Left kidney (tissue), 8 donors: ENCODE measurements around the gene SLC27A4. TPM values are rescaled to one million over a fixed set of nuclear protein-coding genes. Genes with fewer than 3 reads are reported as not detected.
A peak's percentile ranks its signal among the peaks of the same experiment; 100 is the strongest.

ENCODE experiments used
- DNase-seq: peaks from one replicate; pipeline ENCODE4 v3.0.0-alpha.2; 2013
- long read RNA-seq, 8 donors: transcript quantifications; one replicate each; lab custom pipeline, GENCODE V29; 2026
- polyA plus RNA-seq: library from polyadenylated mRNA; unstranded; fragments of 120-200 nt; gene quantifications from one replicate; pipeline ENCODE4 v1.2.1, GENCODE V29; 2013; ENCODE audit not compliant: insufficient read length

Gene SLC27A4
- 16.7 TPM for polyA plus RNA-seq
- long read RNA-seq, donor 1, transcript SLC27A4-201 (13 exons, 3,028 nt): major isoform, 7 of 7 reads
- long read RNA-seq, donor 1, partial matches to known transcripts: 0 of 7 reads
- long read RNA-seq, donor 1, other reads (novel, unspliced or antisense): 0 of 7 reads
- long read RNA-seq, donor 2, partial matches to known transcripts: 0 of 1 reads
- long read RNA-seq, donor 2, other reads (novel, unspliced or antisense): 0 of 1 reads
- long read RNA-seq, donor 3, partial matches to known transcripts: 0 of 2 reads
- long read RNA-seq, donor 3, other reads (novel, unspliced or antisense): 0 of 2 reads
- long read RNA-seq, donor 4: 0 reads
- long read RNA-seq, donor 5, transcript SLC27A4-201 (13 exons, 3,028 nt): major isoform, 5 of 5 reads
- long read RNA-seq, donor 5, partial matches to known transcripts: 0 of 5 reads
- long read RNA-seq, donor 5, other reads (novel, unspliced or antisense): 0 of 5 reads
- long read RNA-seq, donor 6, partial matches to known transcripts: 0 of 2 reads
- long read RNA-seq, donor 6, other reads (novel, unspliced or antisense): 0 of 2 reads
- long read RNA-seq, donor 7, transcript SLC27A4-201 (13 exons, 3,028 nt): major isoform, 7 of 7 reads
- long read RNA-seq, donor 7, partial matches to known transcripts: 0 of 7 reads
- long read RNA-seq, donor 7, other reads (novel, unspliced or antisense): 0 of 7 reads
- long read RNA-seq, donor 8, partial matches to known transcripts: 0 of 2 reads
- long read RNA-seq, donor 8, other reads (novel, unspliced or antisense): 0 of 2 reads

- peak; percentile 62 for DNase-seq
Measured at GRCh38 chr9:128339761-128340690, at the start of gene SLC27A4. TSS of gene SLC27A4 (plus strand) at chr9:128340527. CDS start at chr9:128343133, 2,606 bp downstream.

DNA sequence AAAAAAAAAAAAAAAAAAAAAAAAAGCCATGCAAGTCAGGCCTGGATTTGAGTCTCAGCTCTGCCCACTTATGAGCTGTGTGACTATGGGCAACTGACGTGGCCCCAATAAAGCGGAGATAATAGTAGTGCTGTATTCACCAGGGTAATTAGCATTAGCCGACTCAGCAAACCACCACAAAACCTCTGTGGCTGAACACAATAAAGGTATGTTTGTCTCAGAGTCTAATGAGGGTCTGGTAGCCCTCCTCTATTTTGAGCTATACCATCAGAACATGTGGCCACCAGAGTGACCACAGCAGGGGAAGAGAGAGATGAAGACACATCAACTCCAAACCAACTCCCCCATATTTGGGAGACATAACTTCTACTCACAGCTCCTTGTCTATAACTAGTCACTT lies 48.3 kb upstream of the SLC27A4 start:
- DNase-seq: no peak

DNA sequence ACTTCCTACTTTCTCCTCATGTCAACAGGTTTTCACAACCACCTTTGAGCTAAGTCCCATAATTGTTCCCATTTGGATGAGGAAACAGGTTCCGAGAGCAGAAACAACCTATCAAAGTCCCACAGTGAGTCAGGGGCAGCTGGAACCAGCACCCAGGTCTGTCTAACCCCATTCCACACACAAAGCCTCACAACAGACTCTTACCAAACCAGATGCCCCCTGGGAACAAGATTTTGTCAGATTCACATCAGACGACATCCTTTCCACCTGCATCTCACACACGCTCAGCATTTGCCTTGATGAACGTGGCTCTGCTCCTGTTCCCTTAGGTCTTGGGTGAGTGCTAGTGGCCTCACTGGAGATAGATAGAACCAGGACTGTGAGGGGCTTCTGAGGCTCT lies 47.2 kb upstream of the SLC27A4 start:
- no peak for DNase-seq

DNA sequence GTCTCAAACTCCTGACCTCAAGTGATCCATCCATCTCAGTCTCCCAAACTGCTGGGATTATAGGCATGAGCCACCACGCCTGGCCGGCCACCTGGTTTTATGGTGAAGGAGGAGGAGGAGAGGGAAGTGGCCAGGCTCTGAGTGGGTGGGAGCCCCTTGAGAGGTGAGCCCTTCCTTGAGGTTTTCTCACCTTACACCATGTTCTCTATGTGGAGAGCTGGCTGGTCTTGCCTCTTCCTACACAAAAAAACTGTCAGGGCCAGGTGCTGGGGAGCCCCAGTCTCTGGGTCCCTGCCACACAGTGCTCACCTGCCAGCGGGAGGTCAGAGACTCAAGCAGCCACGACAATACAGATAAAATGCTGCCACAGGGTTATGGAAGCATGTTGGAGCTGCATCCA lies 46.2 kb upstream of the SLC27A4 start:
- no peak for DNase-seq

- DNase-seq: no peak
Measured at GRCh38 chr9:128296340-128297220, 43.7 kb upstream of the SLC27A4 start.

- DNase-seq: no peak
Measured at GRCh38 chr9:128297221-128297773, 43.0 kb upstream of the SLC27A4 start.

DNA sequence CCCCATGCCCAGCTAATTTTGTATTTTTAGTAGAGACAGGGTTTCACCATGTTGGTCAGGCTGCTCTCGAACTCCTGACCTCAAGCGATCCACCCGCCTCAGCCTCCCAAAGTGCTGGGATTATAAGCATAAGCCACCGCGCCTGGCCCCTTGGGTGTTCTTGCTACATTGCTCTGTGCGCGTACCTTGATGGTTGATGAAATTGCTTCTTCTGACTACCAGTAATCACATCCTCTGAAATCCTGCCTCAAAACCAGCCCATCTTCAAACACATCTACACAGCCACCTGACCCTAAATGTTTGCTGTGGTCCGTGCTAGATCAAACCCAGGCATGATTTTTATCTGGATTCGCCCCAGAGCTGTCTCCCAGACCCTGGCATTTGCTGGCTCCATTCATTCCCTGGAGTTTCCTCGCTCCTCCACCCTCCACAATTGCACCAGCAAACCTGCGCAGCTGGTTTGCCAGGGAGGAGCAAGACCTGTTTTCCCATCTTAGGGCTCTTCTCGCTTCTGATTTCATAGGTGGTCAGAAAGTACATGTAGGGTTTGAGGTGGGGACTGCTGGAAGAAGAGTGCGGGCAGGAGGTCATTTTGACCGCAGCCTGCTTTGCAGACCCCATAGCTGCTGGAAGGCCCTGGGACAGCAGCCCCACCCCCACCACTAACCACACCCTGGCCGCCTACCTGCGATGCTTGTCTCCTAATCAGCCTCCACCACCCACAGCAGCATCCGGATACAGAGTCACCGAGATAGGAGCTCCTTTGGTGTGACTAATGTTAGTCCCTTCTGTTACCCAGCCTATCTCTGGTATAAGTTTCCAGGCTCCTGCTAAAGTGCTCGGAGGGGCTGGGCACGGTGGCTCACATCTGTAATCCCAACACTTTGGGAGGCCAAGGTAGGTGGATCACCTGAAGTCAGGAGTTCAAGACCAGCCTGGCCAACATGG lies 41.5 kb upstream of the SLC27A4 start:
- no peak for DNase-seq

- DNase-seq: no peak
Measured at GRCh38 chr9:128304136-128304970, 36.0 kb upstream of the SLC27A4 start.

DNA sequence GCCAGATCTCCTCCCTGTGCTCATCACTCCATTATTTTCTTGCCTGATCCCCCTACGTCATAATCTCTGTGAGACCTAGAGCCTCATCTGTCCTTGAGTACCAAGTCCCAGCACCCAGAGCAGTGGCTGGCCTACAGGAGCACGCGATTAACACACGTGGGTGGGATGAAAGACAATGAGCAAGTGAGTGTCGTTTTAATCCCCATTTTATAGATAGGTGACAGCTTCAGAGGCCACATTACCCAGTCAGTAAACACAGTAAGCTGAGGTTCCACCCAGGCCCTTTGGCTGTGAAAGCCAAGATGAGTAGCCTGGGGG lies 35.4 kb upstream of the SLC27A4 start:
- DNase-seq: no peak

DNA sequence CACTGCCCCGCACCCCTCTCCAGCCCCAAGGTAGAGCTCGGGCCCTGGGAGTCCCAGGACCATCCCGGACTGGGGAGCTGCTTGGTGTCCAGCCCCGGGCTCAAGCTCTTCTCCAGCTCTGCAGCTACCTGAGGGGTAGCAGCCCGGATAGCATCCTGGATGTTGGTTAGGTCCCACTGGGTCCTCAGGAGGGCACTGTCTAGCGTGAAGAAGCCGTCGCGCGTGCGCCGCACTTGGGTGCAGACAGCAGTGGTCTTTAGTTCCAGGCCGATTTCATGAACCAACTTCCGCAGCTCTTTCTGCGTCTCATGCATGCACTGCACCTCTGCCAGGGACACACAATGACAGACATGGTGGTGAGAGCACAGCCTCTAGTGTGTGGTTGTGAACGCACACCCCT lies 30.8 kb upstream of the SLC27A4 start:
- DNase-seq: no peak

DNA sequence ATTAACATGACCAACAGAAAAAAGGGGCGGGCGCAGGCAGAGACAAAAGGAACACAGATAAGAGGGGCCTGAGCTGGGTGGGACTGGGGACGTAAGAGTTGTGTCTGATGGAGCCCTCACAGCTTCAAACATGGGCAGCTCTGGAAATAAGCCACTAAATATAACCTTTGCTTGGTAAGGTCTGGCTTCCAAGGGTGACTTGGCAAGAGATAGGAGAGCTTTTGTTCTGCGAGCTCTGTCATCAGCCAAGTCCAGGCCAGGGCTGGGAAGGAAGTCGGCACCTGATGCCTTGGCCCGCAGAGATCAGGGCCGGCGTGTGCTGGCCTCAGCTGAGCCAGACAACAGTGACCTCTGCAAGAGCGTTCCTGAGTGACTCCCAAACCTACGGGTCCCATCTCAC lies 29.9 kb upstream of the SLC27A4 start:
- no peak for DNase-seq

DNA sequence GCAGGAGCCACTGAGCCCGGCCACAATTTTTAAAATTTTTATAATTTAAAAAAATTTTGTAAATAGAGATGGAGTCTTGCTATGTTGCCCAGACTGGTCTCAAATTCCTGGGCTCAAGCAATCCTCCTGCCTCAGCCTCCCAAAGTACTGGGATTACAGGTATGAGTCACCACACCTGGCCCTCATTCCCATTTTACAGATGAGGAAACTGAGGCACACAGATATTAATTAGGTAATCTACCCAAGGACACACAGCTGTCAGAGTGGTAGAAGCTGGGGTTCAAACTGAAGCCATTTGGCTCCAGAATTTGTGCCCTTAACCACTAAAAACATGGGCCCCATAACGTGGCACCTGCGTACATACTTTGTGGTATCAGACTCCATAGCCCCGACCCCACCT lies 25.6 kb upstream of the SLC27A4 start:
- no peak for DNase-seq

DNA sequence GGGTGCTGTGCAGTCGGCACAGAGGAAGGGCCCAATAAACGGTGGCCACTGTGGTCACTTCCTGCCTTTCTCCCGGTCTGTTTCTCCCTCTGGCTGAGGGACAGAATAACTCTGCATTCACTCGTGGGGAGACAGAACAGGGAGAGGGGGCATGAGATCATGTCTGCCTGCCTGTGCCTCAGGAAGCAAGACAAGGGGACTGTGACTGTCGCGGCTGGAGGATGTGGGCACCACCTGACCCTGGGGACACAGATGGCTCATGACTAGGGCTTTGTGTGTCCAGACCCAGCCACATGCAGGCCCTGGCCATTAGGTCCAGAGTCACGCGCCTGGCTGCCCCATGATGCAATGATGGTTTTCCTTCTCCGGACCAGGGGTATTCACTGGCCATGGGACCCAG lies 23.9 kb upstream of the SLC27A4 start:
- no peak for DNase-seq

DNA sequence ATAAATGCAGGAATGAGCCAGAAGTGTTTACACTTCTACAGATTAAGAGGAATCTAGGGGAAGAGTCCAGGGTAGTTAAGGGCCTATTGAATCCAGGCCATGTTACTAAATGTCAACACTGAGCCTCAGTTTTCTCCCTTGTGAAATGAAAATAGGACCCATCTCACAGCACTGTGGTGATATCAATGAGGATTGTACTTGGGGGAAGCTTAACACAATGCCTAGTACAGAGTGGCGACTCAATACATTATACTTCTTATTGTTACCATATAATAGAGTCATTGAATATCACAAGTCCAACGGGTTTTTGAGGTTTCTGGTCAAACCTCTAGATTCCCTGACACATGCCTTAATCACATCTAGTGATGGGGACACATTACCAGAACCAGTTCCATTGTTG lies 22.7 kb upstream of the SLC27A4 start:
- DNase-seq: no peak

- DNase-seq: no peak
Measured at GRCh38 chr9:128321343-128321742, 19.0 kb upstream of the SLC27A4 start.

GRCh38 chr9:128321879-128322403 lies 18.4 kb upstream of the SLC27A4 start:
- DNase-seq: no peak

DNA sequence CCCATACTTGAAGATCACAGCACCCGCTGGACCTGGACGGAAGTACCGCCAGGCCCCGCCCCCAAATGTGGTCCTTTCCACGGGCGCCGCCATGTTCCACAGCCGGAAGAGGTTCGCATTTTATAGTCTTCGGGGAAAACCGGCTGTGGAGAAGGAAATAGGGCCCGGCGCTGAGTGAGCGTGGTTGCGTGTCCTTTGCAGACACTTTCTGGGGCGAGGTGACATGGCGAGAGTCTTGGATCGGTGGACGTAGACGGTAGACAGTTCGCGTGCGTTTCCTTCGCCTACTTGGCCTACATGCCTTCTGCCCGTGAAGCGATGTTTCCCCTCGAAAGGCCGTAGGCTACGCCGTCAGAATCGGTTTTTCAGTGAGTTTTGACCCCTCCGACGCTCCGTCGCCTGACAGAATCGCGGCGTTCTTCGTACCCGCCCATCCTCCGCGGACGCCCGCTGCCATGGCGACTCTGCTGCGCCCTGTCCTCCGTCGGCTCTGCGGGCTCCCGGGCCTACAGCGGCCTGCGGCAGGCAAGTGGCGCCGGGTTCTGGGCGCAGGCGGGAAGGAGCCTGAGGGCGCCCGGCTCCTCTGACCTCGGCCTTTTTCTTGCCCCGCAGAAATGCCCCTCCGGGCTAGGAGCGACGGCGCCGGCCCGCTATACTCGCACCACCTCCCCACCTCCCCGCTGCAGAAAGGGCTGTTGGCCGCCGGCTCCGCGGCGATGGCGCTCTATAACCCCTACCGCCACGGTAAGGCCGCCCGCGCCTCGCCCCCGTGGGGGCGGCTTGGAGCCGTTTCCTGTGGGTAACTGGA lies 17.7 kb upstream of the SLC27A4 start, which contains the start of the genes COQ4 and TRUB2:
Gene COQ4, plus strand, starts transcription at position 436 of the 808 bp plus-strand sequence. Its CDS starts 20 bp downstream, at position 456.
Gene TRUB2, minus strand, starts transcription at position 44 of the 808 bp plus-strand sequence. Its CDS starts 39 bp downstream, at position 5.
- DNase-seq: peak; percentile 97
